ENCODE data around the gene AKAIN1.

DNA sequence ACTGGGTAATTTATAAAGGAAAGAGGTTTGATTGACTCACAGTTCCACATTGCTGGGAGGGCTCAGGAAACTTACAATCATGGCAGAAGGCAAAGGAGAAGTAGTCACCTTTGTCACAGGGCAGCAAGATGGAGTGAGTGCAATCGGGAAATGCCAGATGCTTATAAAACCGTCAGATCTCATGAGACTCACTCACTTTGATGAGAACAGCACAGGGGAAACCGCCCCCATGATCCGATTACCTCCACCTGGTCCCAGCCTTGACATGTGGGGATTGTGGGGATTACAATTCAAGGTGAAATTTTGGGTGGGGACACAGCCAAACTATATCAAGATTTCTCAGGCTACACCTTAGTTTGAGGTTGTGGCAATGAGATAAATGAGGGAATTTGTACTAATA lies 54.9 kb downstream of the AKAIN1 start:
- no peak for TF ChIP-seq CTCF (IDR thresholded peaks at IDR 0.05)
- no peak for TF ChIP-seq POLR2A (IDR thresholded peaks at IDR 0.05)
